Caki2 (cell line): ENCODE data around the gene COL4A2. TPM values are rescaled to one million over a fixed set of nuclear protein-coding genes. Genes with fewer than 3 reads are reported as not detected.
A peak's percentile ranks its signal among the peaks of the same experiment; 100 is the strongest.

Source experiments
- DNase-seq: peaks from one replicate; pipeline ENCODE4 v3.0.0-alpha.2; 2015; ENCODE audit warnings: low read depth
- in situ Hi-C: cut with HindIII; loops from 2 replicates; pipeline ENCODE4 v1.10.0; 2016; ENCODE audit warnings: low sequenced_read_pairs, low pct_unique_long_range_greater_than_20kb, mixed read lengths
- total RNA-seq: library from RNA; depleted of rRNA; stranded (reverse); fragments of >200 nt; shearing (Covaris generic); gene quantifications from 2 replicates; pipeline ENCODE4 v1.2.3, GENCODE V29; 2014; ENCODE audit warnings: low replicate concordance

The COL4A2 gene
- total RNA-seq, 1 experiment from 2014 or later, result 412 TPM

GRCh38 chr13:110300090-110300815, 6.8 kb upstream of the COL4A2 start:
- in situ Hi-C loops, result no loop called here
- no peak for DNase-seq

- no peak for DNase-seq
- in situ Hi-C loops, result no loop called here
Observed at GRCh38 chr13:110301083-110301482, 6.0 kb upstream of the COL4A2 start.

GRCh38 chr13:110301606-110302553, 5.2 kb upstream of the COL4A2 start:
- in situ Hi-C loops, result no loop called here
- DNase-seq, result no peak

- in situ Hi-C loops, result no loop called here
- peak; percentile 71 for DNase-seq
Observed at GRCh38 chr13:110302997-110303396, 4.1 kb upstream of the COL4A2 start.

GRCh38 chr13:110303644-110304043, 3.4 kb upstream of the COL4A2 start:
- no peak for DNase-seq
- in situ Hi-C loops, result no loop called here

GRCh38 chr13:110304256-110304655, 2.8 kb upstream of the COL4A2 start:
- peak; percentile 84 for DNase-seq
- in situ Hi-C loops, result no loop called here

- in situ Hi-C loops, result no loop called here
- no peak for DNase-seq
Observed at GRCh38 chr13:110305001-110305400, 2.1 kb upstream of the COL4A2 start.

GRCh38 chr13:110305544-110305943, 1.5 kb upstream of the COL4A2 start:
- no peak for DNase-seq
- in situ Hi-C loops, result no loop called here

GRCh38 chr13:110305949-110306339, 1.1 kb upstream of the COL4A2 start:
- in situ Hi-C loops, result no loop called here
- DNase-seq, result no peak

GRCh38 chr13:110306340-110306959, 634 bp upstream of the COL4A2 start:
- DNase-seq, result peak; percentile 19
- in situ Hi-C loops, result no loop called here

GRCh38 chr13:110307767-110308655, 927 bp downstream of the COL4A2 start:
- peak; percentile 51 for DNase-seq
- in situ Hi-C loops, result no loop called here

GRCh38 chr13:110308656-110309359, 1.7 kb downstream of the COL4A2 start:
- peak; percentile 34 for DNase-seq
- in situ Hi-C loops, result no loop called here

- in situ Hi-C loops, result no loop called here
- DNase-seq, result no peak
Observed at GRCh38 chr13:110309661-110310524, 2.8 kb downstream of the COL4A2 start.

- in situ Hi-C loops, result no loop called here
- DNase-seq, result no peak
Observed at GRCh38 chr13:110310541-110311442, 3.7 kb downstream of the COL4A2 start.

GRCh38 chr13:110311443-110312338, 4.6 kb downstream of the COL4A2 start:
- no peak for DNase-seq
- in situ Hi-C loops, result no loop called here
